Medulla oblongata (tissue), 1 donor: ENCODE results near the gene TANK.
A peak's percentile ranks its signal among the peaks of the same experiment; 100 is the strongest.
"Not testable (repeated sequence)": the region's sequence is repeated elsewhere in the genome, so short reads cannot be mapped to it uniquely, and the experiment has no call there.

Experiments used
- DNase-seq: peaks from one replicate; pipeline ENCODE4 v3.0.0-alpha.2; 2015; ENCODE audit errors: extremely low spot score

Gene TANK

GRCh38 chr2:161232571-161232970 is 72.3 kb downstream of the TANK start:
- no peak for DNase-seq

GRCh38 chr2:161233858-161234431 is 73.7 kb downstream of the TANK start:
- no peak for DNase-seq

- DNase-seq = no peak
Measured at GRCh38 chr2:161234627-161235026, 74.4 kb downstream of the TANK start.

- DNase-seq = peak; percentile 66
Measured at GRCh38 chr2:161237392-161238264, 77.4 kb downstream of the TANK start.

GRCh38 chr2:161238265-161238559 is 78.0 kb downstream of the TANK start:
- DNase-seq = no peak

GRCh38 chr2:161238560-161239325 is 78.5 kb downstream of the TANK start:
- peak; percentile 78 for DNase-seq

GRCh38 chr2:161239326-161240109 is 79.3 kb downstream of the TANK start:
- no peak for DNase-seq

- no peak for DNase-seq
Measured at GRCh38 chr2:161241894-161242293, 81.7 kb downstream of the TANK start.

GRCh38 chr2:161243312-161243711 is 83.1 kb downstream of the TANK start:
- no peak for DNase-seq

- no peak for DNase-seq
Measured at GRCh38 chr2:161243905-161244304, 83.7 kb downstream of the TANK start.

GRCh38 chr2:161244387-161245260 is 84.4 kb downstream of the TANK start:
- DNase-seq = not testable (repeated sequence)

- DNase-seq = no peak
Measured at GRCh38 chr2:161245261-161245553, 85.0 kb downstream of the TANK start.

- DNase-seq = no peak
Measured at GRCh38 chr2:161245671-161246070, 85.4 kb downstream of the TANK start.

GRCh38 chr2:161246281-161246680 is 86.1 kb downstream of the TANK start:
- no peak for DNase-seq

- no peak for DNase-seq
Measured at GRCh38 chr2:161250864-161251436, 90.7 kb downstream of the TANK start.

- DNase-seq = no peak
Measured at GRCh38 chr2:161257123-161257952, 97.1 kb downstream of the TANK start.

GRCh38 chr2:161265874-161266273 is 105.6 kb downstream of the TANK start:
- no peak for DNase-seq

- DNase-seq = no peak
Measured at GRCh38 chr2:161269111-161269510, 108.9 kb downstream of the TANK start.

- peak; percentile 73 for DNase-seq
Measured at GRCh38 chr2:161273038-161273760, 113.0 kb downstream of the TANK start.
